HepG2 (cell line): ENCODE results near the gene CAVIN2. TPM values are rescaled to one million over a fixed set of nuclear protein-coding genes. Genes with fewer than 3 reads are reported as not detected.

ENCODE experiments used
- ARID2 ChIP-seq: sonication (generic); formaldehyde crosslinking; IDR thresholded peaks from 2 replicates; pipeline ENCODE4 v1.8.1; 2022; ENCODE audit warnings: mild to moderate bottlenecking, missing genetic modification reagents, borderline replicate concordance
- ATM ChIP-seq: fragments of 450-650 bp; IDR thresholded peaks from 2 replicates; pipeline ENCODE4 v1.7.1; 2017; ENCODE audit warnings: mild to moderate bottlenecking, borderline replicate concordance
- CEBPG ChIP-seq: IDR thresholded peaks from 2 replicates; pipeline ENCODE4 v1.6.1; 2016
- HES4 ChIP-seq: sonication (generic); formaldehyde crosslinking; IDR thresholded peaks from 2 replicates; pipeline ENCODE4 v1.9.0; 2021; ENCODE audit warnings: mild to moderate bottlenecking, missing genetic modification reagents, borderline replicate concordance
- KDM3A ChIP-seq: IDR thresholded peaks from 2 replicates; pipeline ENCODE4 v1.6.1; 2018; ENCODE audit warnings: low read depth, missing compliant biosample characterization
- KDM5B ChIP-seq: sonication (generic); formaldehyde crosslinking; IDR thresholded peaks from 2 replicates; pipeline ENCODE4 v1.4.0; 2020; ENCODE audit warnings: missing genetic modification reagents, mild to moderate bottlenecking, borderline replicate concordance
- RBM22 ChIP-seq: fragments of 200-400 bp; formaldehyde crosslinking; optimal IDR thresholded peaks from 2 replicates; pipeline ENCODE3; 2017; ENCODE audit warnings: mild to moderate bottlenecking, low read length, moderate library complexity
- SIN3B ChIP-seq: fragments of 150-350 bp; IDR thresholded peaks from 2 replicates; pipeline ENCODE4 v1.6.1; 2014; ENCODE audit warnings: low read length
- SMAD9 ChIP-seq: sonication (generic); formaldehyde crosslinking; IDR thresholded peaks from 2 replicates; pipeline ENCODE4 v1.5.1; 2020; ENCODE audit warnings: mild to moderate bottlenecking, missing genetic modification reagents
- SMARCC2 ChIP-seq: fragments of 450-650 bp; IDR thresholded peaks from 2 replicates; pipeline ENCODE4 v1.6.1; 2017; ENCODE audit warnings: antibody characterized with exemption, mild to moderate bottlenecking
- SRSF1 ChIP-seq: fragments of 200-400 bp; formaldehyde crosslinking; optimal IDR thresholded peaks from 2 replicates; pipeline ENCODE3; 2017; ENCODE audit warnings: mild to moderate bottlenecking, low read depth, low read length, moderate library complexity
- ZBTB42 ChIP-seq: sonication (generic); formaldehyde crosslinking; IDR thresholded peaks from 2 replicates; pipeline ENCODE4 v1.5.0; 2020; ENCODE audit warnings: mild to moderate bottlenecking, missing genetic modification reagents
- ZEB1 ChIP-seq: IDR thresholded peaks from 2 replicates; pipeline ENCODE4 v1.6.1; 2012; ENCODE audit warnings: mild to moderate bottlenecking, low read depth, inconsistent platforms; ENCODE audit not compliant: insufficient replicate concordance
- ZFP1 ChIP-seq: IDR thresholded peaks from 2 replicates; pipeline ENCODE4 v1.6.1; 2016
- ZFP91 ChIP-seq: sonication (generic); formaldehyde crosslinking; IDR thresholded peaks from 2 replicates; pipeline ENCODE4 v1.9.0; 2022; ENCODE audit warnings: missing genetic modification reagents, mild to moderate bottlenecking, borderline replicate concordance
- ZMYM2 ChIP-seq: sonication (generic); formaldehyde crosslinking; IDR thresholded peaks from 2 replicates; pipeline ENCODE4 v1.8.0; 2022; ENCODE audit warnings: mild to moderate bottlenecking, missing genetic modification reagents
- ZNF230 ChIP-seq: sonication (generic); formaldehyde crosslinking; IDR thresholded peaks from 2 replicates; pipeline ENCODE4 v1.4.0; 2020; ENCODE audit warnings: mild to moderate bottlenecking, missing genetic modification reagents
- ZNF34 ChIP-seq: sonication (generic); formaldehyde crosslinking; IDR thresholded peaks from 2 replicates; pipeline ENCODE4 v1.4.0; 2020; ENCODE audit warnings: mild to moderate bottlenecking, missing genetic modification reagents, borderline replicate concordance
- ZNF619 ChIP-seq: sonication (generic); formaldehyde crosslinking; IDR thresholded peaks from 2 replicates; pipeline ENCODE4 v1.4.0; 2020; ENCODE audit warnings: mild to moderate bottlenecking, missing genetic modification reagents
- ZNF644 ChIP-seq: IDR thresholded peaks from 2 replicates; pipeline ENCODE4 v1.6.1; 2016; ENCODE audit warnings: low read depth
- polyA plus RNA-seq, 8 experiments: library from polyadenylated mRNA; depleted of rRNA in 3 of 8; stranded (reverse) in 7 of 8; unstranded in 1 of 8; fragments of >200 nt; fragmentation: Illumina TruSeq in 4 of 8; extraction: Trizol in 4 of 8; gene quantifications; 2 replicates each; pipeline versions ENCODE4 v1.2.1 to v1.2.3, GENCODE V29; 2011 to 2016; ENCODE audit warnings: low read depth in 4 of 8, missing spikeins in 1 of 8, mixed read lengths in 1 of 8; ENCODE audit not compliant: insufficient read depth in 1 of 8
- total RNA-seq, 5 experiments: library from RNA; depleted of rRNA; stranded (reverse); fragments of >200 nt; fragmentation: Illumina TruSeq; extraction: Trizol; gene quantifications; 2 replicates each; pipeline ENCODE4 v1.2.3, GENCODE V29; 2016; ENCODE audit warnings: low read depth in 1 of 5
- TF ChIP-seq, protein P1 (sequence below): IDR thresholded peaks from 2 replicates; pipeline ENCODE4 v1.6.1; 2016
- TF ChIP-seq, protein P2 (sequence below): sonication (generic); formaldehyde crosslinking; IDR thresholded peaks from 2 replicates; pipeline ENCODE4; 2020; ENCODE audit warnings: missing genetic modification reagents, mild to moderate bottlenecking, borderline replicate concordance

The CAVIN2 gene
- total and polyA plus RNA-seq, 2 of the 13 experiments (the other 11 are each of a cell fraction or from before 2014, with no cell fraction given): 7.6 to 38.8 TPM

GRCh38 chr2:191881982-191882816 is 35.3 kb upstream of the CAVIN2 start (continued):
- TF ChIP-seq ZBTB42 (CRISPR knock-in tag) (no peak), HES4 (no peak), ZNF619 (CRISPR knock-in tag) (no peak), ZNF644 (CRISPR knock-in tag) (peak; percentile 78; the same call in 1 of the 2 replicates), ZNF34 (CRISPR knock-in tag) (no peak), RBM22 (no peak), ZNF230 (CRISPR knock-in tag) (no peak), ZFP1 (peak; percentile 94; the same call in 1 of the 2 replicates), KDM3A (CRISPR knock-in tag) (peak; percentile 18; the same call in 1 of the 2 replicates), KDM5B (CRISPR knock-in tag) (peak; percentile 54; the same call in 1 of the 2 replicates), ZFP91 (CRISPR knock-in tag) (peak; percentile 64; the same call in 1 of the 2 replicates), ARID2 (CRISPR knock-in tag) (no peak), SMAD9 (CRISPR knock-in tag) (no peak), ZEB1 (no peak), SMARCC2 (peak; percentile 74; the same call in 1 of the 2 replicates), ATM (no peak), SIN3B (no peak), CEBPG (CRISPR knock-in tag) (peak; percentile 97), ZMYM2 (CRISPR knock-in tag) (peak; percentile 57), SRSF1 (no peak)
- TF ChIP-seq, protein P1, sequence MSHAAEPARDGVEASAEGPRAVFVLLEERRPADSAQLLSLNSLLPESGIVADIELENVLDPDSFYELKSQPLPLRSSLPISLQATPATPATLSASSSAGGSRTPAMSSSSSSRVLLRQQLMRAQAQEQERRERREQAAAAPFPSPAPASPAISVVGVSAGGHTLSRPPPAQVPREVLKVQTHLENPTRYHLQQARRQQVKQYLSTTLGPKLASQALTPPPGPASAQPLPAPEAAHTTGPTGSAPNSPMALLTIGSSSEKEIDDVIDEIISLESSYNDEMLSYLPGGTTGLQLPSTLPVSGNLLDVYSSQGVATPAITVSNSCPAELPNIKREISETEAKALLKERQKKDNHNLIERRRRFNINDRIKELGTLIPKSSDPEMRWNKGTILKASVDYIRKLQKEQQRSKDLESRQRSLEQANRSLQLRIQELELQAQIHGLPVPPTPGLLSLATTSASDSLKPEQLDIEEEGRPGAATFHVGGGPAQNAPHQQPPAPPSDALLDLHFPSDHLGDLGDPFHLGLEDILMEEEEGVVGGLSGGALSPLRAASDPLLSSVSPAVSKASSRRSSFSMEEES (CRISPR knock-in tag): no peak
- TF ChIP-seq, protein P2, sequence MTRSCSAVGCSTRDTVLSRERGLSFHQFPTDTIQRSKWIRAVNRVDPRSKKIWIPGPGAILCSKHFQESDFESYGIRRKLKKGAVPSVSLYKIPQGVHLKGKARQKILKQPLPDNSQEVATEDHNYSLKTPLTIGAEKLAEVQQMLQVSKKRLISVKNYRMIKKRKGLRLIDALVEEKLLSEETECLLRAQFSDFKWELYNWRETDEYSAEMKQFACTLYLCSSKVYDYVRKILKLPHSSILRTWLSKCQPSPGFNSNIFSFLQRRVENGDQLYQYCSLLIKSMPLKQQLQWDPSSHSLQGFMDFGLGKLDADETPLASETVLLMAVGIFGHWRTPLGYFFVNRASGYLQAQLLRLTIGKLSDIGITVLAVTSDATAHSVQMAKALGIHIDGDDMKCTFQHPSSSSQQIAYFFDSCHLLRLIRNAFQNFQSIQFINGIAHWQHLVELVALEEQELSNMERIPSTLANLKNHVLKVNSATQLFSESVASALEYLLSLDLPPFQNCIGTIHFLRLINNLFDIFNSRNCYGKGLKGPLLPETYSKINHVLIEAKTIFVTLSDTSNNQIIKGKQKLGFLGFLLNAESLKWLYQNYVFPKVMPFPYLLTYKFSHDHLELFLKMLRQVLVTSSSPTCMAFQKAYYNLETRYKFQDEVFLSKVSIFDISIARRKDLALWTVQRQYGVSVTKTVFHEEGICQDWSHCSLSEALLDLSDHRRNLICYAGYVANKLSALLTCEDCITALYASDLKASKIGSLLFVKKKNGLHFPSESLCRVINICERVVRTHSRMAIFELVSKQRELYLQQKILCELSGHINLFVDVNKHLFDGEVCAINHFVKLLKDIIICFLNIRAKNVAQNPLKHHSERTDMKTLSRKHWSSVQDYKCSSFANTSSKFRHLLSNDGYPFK (CRISPR knock-in tag): no peak
